Small intestine (tissue), 16 donors: ENCODE results near the gene TTF1. TPM values are rescaled to one million over a fixed set of nuclear protein-coding genes. Genes with fewer than 3 reads are reported as not detected.

Experiments
- DNase-seq, 2 donors: peaks; one replicate each; pipeline versions ENCODE4 v3.0.0 to v3.0.0-alpha.2; 2013
- FAIRE-seq: peaks from 2 replicates; lab custom pipeline; 2012; peaks lifted over from hg19 to GRCh38; lab: Jason Lieb, UNC
- H3K27ac ChIP-seq, 3 donors: one replicate each; pipeline ENCODE4 v1.5.1; 2013; ENCODE audit warnings: low read length in 2 of 3, mild to moderate bottlenecking in 2 of 3, control low read depth in 1 of 3, inconsistent platforms in 1 of 3, low read depth in 1 of 3, moderate library complexity in 1 of 3
- H3K27me3 ChIP-seq, 3 donors: one replicate each; pipeline ENCODE4 v1.6.1; 2013; ENCODE audit warnings: low read length in 3 of 3, inconsistent platforms in 1 of 3; ENCODE audit not compliant: control insufficient read depth in 3 of 3, insufficient read depth in 3 of 3
- H3K36me3 ChIP-seq, 3 donors: one replicate each; pipeline ENCODE4 v1.6.1; 2013; ENCODE audit warnings: low read length in 3 of 3, inconsistent platforms in 1 of 3, low read depth in 1 of 3, mild to moderate bottlenecking in 1 of 3, moderate library complexity in 1 of 3; ENCODE audit not compliant: control insufficient read depth in 3 of 3, insufficient read depth in 2 of 3
- H3K4me1 ChIP-seq, 3 donors: one replicate each; pipeline ENCODE4 v1.6.1; 2013; ENCODE audit warnings: low read length in 2 of 3, inconsistent platforms in 1 of 3, low read depth in 1 of 3, mild to moderate bottlenecking in 1 of 3, moderate library complexity in 1 of 3; ENCODE audit not compliant: control insufficient read depth in 3 of 3, insufficient read depth in 2 of 3
- H3K4me3 ChIP-seq, 3 donors: one replicate each; pipeline ENCODE4 v1.5.1; 2013; ENCODE audit warnings: low read length in 3 of 3, control low read depth in 1 of 3, inconsistent platforms in 1 of 3, low read depth in 1 of 3, mild to moderate bottlenecking in 1 of 3, moderate library complexity in 1 of 3
- H3K9me3 ChIP-seq, 2 donors: one replicate each; pipeline ENCODE4 v1.6.1; 2013; ENCODE audit warnings: low read depth in 1 of 2, low read length in 1 of 2; ENCODE audit not compliant: control insufficient read depth in 2 of 2, insufficient read depth in 1 of 2
- WGBS, 3 donors: extraction: QIAGEN DNeasy Blood & Tissue Kit; methylation state at CpG; one replicate each; pipeline ENCODE4 v1.1.7; 2013; 5-methylcytosine and 5-hydroxymethylcytosine counted together
- long read RNA-seq, 10 donors: transcript quantifications; one replicate each; lab custom pipeline, GENCODE V29; 2026
- polyA plus RNA-seq, 4 donors: library from polyadenylated mRNA; stranded (reverse) in 3 of 4; unstranded in 1 of 4; fragments of 200-250 nt in 3 of 4; fragments of 120-200 nt in 1 of 4; gene quantifications; one replicate each; pipeline versions ENCODE4 v1.2.1 to v1.2.3, GENCODE V29; 2013
- donor health status: healthy with polysubstance abuse.
- donor health status: control.
- donor health status: control.
- donor health status: Bipolar disorder and iron deficiency.
- donor health status: healthy.

The TTF1 gene, protein sequence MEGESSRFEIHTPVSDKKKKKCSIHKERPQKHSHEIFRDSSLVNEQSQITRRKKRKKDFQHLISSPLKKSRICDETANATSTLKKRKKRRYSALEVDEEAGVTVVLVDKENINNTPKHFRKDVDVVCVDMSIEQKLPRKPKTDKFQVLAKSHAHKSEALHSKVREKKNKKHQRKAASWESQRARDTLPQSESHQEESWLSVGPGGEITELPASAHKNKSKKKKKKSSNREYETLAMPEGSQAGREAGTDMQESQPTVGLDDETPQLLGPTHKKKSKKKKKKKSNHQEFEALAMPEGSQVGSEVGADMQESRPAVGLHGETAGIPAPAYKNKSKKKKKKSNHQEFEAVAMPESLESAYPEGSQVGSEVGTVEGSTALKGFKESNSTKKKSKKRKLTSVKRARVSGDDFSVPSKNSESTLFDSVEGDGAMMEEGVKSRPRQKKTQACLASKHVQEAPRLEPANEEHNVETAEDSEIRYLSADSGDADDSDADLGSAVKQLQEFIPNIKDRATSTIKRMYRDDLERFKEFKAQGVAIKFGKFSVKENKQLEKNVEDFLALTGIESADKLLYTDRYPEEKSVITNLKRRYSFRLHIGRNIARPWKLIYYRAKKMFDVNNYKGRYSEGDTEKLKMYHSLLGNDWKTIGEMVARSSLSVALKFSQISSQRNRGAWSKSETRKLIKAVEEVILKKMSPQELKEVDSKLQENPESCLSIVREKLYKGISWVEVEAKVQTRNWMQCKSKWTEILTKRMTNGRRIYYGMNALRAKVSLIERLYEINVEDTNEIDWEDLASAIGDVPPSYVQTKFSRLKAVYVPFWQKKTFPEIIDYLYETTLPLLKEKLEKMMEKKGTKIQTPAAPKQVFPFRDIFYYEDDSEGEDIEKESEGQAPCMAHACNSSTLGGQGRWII
- polyA plus RNA-seq, result 10 to 100 TPM in 3 of 4 donors, 1 to 10 TPM in 1; 8.4 to 15.0 (median 11.0) TPM
- long read RNA-seq, donor 1, partial matches to known transcripts, result 7 of 7 reads
- long read RNA-seq, donor 1, other reads (novel, unspliced or antisense), result 0 of 7 reads
- long read RNA-seq, donor 2, result 0 reads
- long read RNA-seq, donor 3, result 0 reads
- long read RNA-seq, donor 4, result 0 reads
- long read RNA-seq, donor 5, result 0 reads
- long read RNA-seq, donor 6, result 0 reads
- long read RNA-seq, donor 7, result 0 reads
- long read RNA-seq, donor 8, result 0 reads
- long read RNA-seq, donor 9, partial matches to known transcripts, result 0 of 1 reads
- long read RNA-seq, donor 9, other reads (novel, unspliced or antisense), result 0 of 1 reads
- long read RNA-seq, donor 10, partial matches to known transcripts, result 6 of 6 reads
- long read RNA-seq, donor 10, other reads (novel, unspliced or antisense), result 0 of 6 reads

DNA sequence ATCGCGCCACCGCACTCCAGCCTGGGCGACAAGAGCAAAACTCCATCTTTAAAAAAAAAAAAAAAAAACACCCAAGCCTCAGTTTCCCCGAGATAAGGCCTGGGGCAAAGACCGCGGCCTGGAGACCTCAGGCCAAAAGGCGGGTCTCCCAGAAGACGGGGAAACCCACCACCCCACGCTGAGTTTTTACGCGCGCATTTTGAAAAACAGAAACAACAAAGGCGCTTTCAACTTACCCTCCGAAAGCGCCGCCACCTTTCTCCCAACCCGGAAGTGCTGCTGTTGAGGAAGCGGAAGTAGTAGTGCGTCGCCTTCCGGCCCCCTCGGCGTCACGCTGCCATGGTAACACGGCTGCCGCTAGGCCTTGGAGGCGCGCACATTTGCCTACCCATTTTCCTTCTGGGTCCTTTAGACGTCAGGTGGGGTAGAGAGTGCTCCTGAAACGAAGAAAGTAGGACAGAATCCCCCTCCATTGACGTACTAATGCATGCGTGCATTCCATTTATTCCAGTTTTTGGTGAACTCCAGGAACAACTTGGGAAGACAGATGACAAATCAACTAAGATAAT is at the start of gene TTF1:
Gene TTF1, minus strand, starts transcription at position 287 of the 569 bp plus-strand sequence. CDS start 4,019 bp downstream, outside the sequence.
- Histone ChIP-seq H3K27me3 (peaks cover 0 to 28% (median 6%) of the 10 kb centered on the region in 3 donors), H3K36me3 (peaks cover 2 to 5% (median 3%) of the 10 kb centered on the region in 3 donors), H3K4me1 (peaks cover 3 to 21% (median 4%) of the 10 kb centered on the region in 3 donors), H3K4me3 (peak within 1 kb of the TSS; percentile 63 to 91 (median 76)), H3K27ac (peak within 1 kb of the TSS in 1 of 3 donors; percentile 59), H3K9me3 (no peaks in the 10 kb centered on the region)
- FAIRE-seq (no peak), DNase-seq (peak; percentile 93 to 95)
- WGBS, 3 donors, result 1% methylated on average over 30 to 33 of the region's 33 CpGs

DNA sequence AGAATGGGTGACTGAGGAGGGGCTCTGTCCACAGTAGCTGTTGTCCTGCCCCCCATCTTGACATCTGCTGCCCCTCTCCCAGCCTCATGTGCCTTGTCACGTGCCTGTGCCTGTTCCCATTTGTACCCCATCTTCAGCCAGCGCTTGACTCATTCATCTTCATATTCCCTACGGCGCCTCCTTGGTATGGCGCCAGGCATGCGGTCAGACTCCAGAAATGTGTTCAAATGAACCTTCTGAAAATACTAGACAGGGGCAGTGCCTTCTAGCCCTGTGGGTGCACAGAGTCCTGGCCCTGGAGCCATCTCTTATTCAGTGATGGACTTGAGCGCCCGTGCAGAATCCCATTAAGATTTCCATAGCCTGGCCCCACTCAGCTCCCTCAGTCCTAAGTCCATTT is 49.6 kb upstream of the TTF1 start:
- DNase-seq, result no peak
- Histone ChIP-seq H3K27me3 (peaks cover 0 to 16% (median 0%) of the 10 kb centered on the region in 3 donors), H3K4me3 (no peak overlapping the region), H3K9me3 (no peaks in the 10 kb centered on the region), H3K36me3 (no peaks in the 10 kb centered on the region), H3K27ac (no peak overlapping the region), H3K4me1 (no peaks in the 10 kb centered on the region)
- 65 to 86% (median 81%) methylated on average over 8 of the region's 8 CpGs for WGBS, 3 donors
- FAIRE-seq, result no peak

DNA sequence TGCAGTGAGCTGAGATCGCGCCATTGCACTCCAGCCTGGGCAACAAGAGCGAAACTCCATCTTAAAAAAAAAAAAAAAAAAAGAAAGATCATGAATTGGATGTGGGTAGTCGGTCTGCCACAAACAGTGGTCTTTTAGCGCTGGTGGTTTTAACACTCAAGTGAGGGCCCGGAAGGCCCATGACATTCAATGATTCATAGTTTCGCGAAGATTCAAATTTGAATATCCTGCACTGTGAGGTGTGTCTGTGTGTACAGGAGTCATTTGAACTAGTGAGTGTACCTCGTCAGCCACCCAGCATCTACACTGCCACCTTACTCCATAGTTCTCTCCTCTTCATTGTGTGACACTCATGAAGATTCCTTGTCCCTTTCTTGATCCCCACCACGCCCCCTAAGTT is 44.6 kb upstream of the TTF1 start:
- Histone ChIP-seq H3K4me1 (no peaks in the 10 kb centered on the region), H3K4me3 (no peak overlapping the region), H3K27me3 (peaks cover 0 to 13% (median 0%) of the 10 kb centered on the region in 3 donors), H3K36me3 (no peaks in the 10 kb centered on the region), H3K9me3 (no peaks in the 10 kb centered on the region), H3K27ac (no peak overlapping the region)
- WGBS, 3 donors, result 68 to 85% (median 81%) methylated on average over 7 to 10 of the region's 10 CpGs
- DNase-seq (peak in 1 of 2 donors; percentile 7), FAIRE-seq (no peak)

DNA sequence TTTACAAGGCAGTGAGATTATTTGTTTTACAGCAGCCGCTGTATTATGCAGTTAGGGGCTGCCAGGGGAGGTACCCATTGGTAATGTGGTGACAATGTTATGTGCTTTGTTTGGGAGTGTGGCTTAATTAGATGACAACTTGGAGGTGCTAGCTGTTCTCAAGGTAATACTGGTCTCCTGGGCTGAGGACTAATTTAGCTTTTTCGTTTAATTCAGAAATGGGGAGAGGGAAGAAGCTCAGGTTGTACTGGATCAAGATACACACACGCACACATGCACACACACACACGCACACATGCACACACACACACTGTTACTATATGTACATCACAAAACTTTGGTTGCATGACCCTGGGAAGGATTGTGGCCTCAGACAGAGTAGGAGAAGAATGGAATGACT is 41.3 kb upstream of the TTF1 start:
- H3K4me3 ChIP-seq, result no peak overlapping the region
- H3K9me3 ChIP-seq, result no peaks in the 10 kb centered on the region
- H3K27ac ChIP-seq, result no peak overlapping the region
- H3K4me1 ChIP-seq, result no peaks in the 10 kb centered on the region
- no peaks in the 10 kb centered on the region for H3K36me3 ChIP-seq
- 83 to 86% (median 86%) methylated on average over 4 of the region's 4 CpGs for WGBS, 3 donors
- FAIRE-seq, result no peak
- peaks cover 0 to 12% (median 0%) of the 10 kb centered on the region in 3 donors for H3K27me3 ChIP-seq
- no peak for DNase-seq

DNA sequence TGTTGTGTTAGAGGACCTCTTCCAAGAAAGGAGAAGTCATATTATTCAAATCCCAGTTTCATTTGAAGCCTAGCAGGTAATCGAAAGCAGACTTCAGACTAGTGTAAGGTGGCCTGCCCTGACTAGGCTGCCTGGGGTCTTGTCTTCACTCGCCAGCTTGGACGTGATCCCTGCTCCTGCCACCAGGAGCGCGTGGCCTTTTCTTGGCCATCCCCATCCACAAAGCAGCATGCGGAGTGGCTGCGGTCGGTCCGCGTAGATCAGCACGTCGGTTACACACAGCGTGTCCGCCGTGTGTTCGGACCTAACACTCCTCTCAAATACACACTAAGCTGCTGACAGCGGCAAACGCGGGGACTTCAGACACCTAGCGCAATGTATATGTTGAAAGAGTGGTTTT is 40.7 kb upstream of the TTF1 start:
- no peaks in the 10 kb centered on the region for H3K36me3 ChIP-seq
- no peak for FAIRE-seq
- H3K4me1 ChIP-seq, result no peaks in the 10 kb centered on the region
- H3K9me3 ChIP-seq, result no peaks in the 10 kb centered on the region
- no peak overlapping the region for H3K27ac ChIP-seq
- no peak overlapping the region for H3K4me3 ChIP-seq
- no peak for DNase-seq
- 64 to 66% (median 65%) methylated on average over 20 of the region's 20 CpGs for WGBS, 3 donors
- H3K27me3 ChIP-seq, result peaks cover 0 to 10% (median 0%) of the 10 kb centered on the region in 3 donors

DNA sequence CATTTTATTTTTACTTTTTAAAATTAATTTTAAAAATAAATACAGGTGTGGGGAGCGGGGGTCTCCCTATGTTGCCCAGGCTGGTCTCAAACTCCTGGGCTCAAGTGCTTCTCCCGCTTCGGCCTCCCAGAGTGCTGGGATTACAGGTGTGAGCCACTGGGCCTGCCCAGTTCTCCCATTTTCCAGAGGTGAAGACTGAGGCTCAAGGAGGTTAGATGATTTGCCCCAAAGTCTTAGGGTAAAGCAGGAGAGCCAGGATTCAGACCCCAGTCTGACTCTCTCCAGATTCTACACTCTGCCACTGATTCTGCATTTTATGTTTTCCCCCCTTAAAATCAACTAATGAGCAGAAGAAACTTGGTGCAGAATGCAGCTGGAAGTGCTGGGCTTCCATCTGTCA is 40.2 kb upstream of the TTF1 start:
- no peak for FAIRE-seq
- peaks cover 0 to 11% (median 0%) of the 10 kb centered on the region in 3 donors for H3K27me3 ChIP-seq

DNA sequence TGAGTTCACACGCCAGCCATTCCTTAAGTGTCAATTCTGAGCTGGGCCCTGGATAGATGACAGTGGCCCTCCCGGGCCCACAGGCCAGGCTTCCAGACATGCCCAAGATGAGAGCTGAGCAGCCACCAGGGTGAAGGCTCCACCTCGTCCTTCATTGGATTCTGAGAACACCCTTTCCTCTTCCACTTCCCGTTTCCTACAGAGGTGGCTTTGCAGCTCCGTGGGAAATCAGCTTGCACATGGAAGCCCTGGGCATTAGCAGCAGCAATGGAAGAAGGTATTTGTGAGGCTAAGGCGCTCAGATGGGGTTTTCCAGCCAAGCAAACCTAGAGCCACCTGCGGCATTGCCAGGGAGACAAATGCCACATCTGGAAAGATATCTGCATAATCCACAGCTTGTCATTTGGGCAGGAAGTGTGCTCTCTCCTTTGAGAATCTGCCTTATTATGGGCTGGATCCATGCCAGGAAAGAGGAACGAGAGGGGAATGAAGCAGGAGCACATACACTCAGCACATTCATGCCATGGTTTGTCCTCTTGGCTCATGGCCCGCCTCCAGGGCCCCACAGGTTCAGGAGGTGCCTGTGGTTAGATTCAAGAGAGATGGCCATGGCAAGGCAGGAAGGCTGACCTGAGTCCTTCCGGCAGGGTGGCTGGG is 37.4 kb upstream of the TTF1 start:
- Histone ChIP-seq H3K4me1 (no peaks in the 10 kb centered on the region), H3K27ac (no peak overlapping the region), H3K4me3 (no peak overlapping the region), H3K36me3 (no peaks in the 10 kb centered on the region), H3K9me3 (no peaks in the 10 kb centered on the region), H3K27me3 (peaks cover 0 to 22% (median 2%) of the 10 kb centered on the region in 3 donors)
- FAIRE-seq, result no peak
- 56 to 60% (median 59%) methylated on average over 10 of the region's 10 CpGs for WGBS, 3 donors
- no peak for DNase-seq

More for the DNA sequence above, 40.2 kb upstream of the TTF1 start:
- no peak for DNase-seq
- Histone ChIP-seq H3K27ac (no peak overlapping the region), H3K4me3 (no peak overlapping the region), H3K36me3 (no peaks in the 10 kb centered on the region), H3K4me1 (no peaks in the 10 kb centered on the region), H3K9me3 (no peaks in the 10 kb centered on the region)
- WGBS, 3 donors, result 91 to 96% (median 95%) methylated on average over 3 of the region's 3 CpGs
